DOHH2 (cell line): ENCODE measurements around the gene RAD51B.

ENCODE experiments used
- CTCF ChIP-seq: fragments of 200-600 bp; sonication (generic); IDR thresholded peaks from one replicate; pipeline ENCODE4 v1.5.1; 2014; ENCODE audit warnings: antibody characterized with exemption, mild to moderate bottlenecking, low read depth, low read length; ENCODE audit not compliant: poor library complexity, severe bottlenecking
- EZH2phosphoT487 ChIP-seq: fragments of 200-600 bp; sonication (generic); IDR thresholded peaks from 2 replicates; pipeline ENCODE4 v1.6.1; 2017; ENCODE audit warnings: borderline replicate concordance, mild to moderate bottlenecking, antibody characterized with exemption, low read length, moderate library complexity, mixed read lengths

- no peak for TF ChIP-seq CTCF
- TF ChIP-seq EZH2phosphoT487, result no peak
Observed at GRCh38 chr14:68544081-68544892, 724.7 kb downstream of the RAD51B start.
